Measurements from ENCODE around the gene NRP2. TPM values are rescaled to one million over a fixed set of nuclear protein-coding genes. Genes with fewer than 3 reads are reported as not detected.

NRP2 gene
- total RNA-seq, 1 experiment from 2014 or later, result 1.2 TPM

GRCh38 chr2:205789906-205790305 is 107.6 kb downstream of the NRP2 start:
- RAD21 ChIA-PET (ENCODE audit: low non-redundant PET in 1 of 2, low total read pairs in 2 of 2, uncharacterized antibody in 2 of 2, unreplicated experiment in 2 of 2), result no interaction called here
- Histone ChIP-seq H3K79me2 (ENCODE audit: insufficient read depth, low read length) (no peaks in the 10 kb centered on the region), H3K4me1 (ENCODE audit: control insufficient read depth in 1 of 2, insufficient read depth in 2 of 2, low read length in 2 of 2) (0 out of 4 replicates have a peak, but pooled peaks cover 2 to 6% of the 10 kb centered on the region in 2 experiments), H2AFZ (ENCODE audit: low read depth, low read length, poor library complexity, severe bottlenecking) (no peak overlapping the region), H3K4me3 (replicated peaks in 1 of 2; ENCODE audit: low read depth in 1 of 2, low read length in 2 of 2) (no peak overlapping the region), H3K27ac (ENCODE audit: low read depth, low read length) (no peak overlapping the region), H3K9me3 (ENCODE audit: control insufficient read depth in 1 of 2, insufficient read depth in 1 of 2, low read depth in 1 of 2, low read length in 2 of 2) (no peaks in the 10 kb centered on the region), H3K9ac (ENCODE audit: low read length) (no peak overlapping the region), H4K20me1 (ENCODE audit: insufficient read depth) (no peaks in the 10 kb centered on the region), H3K36me3 (ENCODE audit: control insufficient read depth in 1 of 2, insufficient read depth in 2 of 2, low read length in 2 of 2) (no peaks in the 10 kb centered on the region), H3K27me3 (ENCODE audit: insufficient read depth, low read length) (peaks cover 24% of the 10 kb centered on the region; the same call in 1 of the 2 replicates), H3K9me2 (ENCODE audit: insufficient read depth) (no peaks in the 10 kb centered on the region), H3K4me2 (ENCODE audit: low read length) (no peak overlapping the region)
- ATAC-seq (no peak), DNase-seq (ENCODE audit: low read depth, low spot score) (no peak)
- intact Hi-C loops (cut with micrococcal nuclease), result no loop called here
- TF ChIP-seq EZH2phosphoT487 (IDR thresholded peaks at IDR 0.05; ENCODE audit: borderline replicate concordance) (no peak), POLR2A (IDR thresholded peaks at IDR 0.05; ENCODE audit: borderline replicate concordance, extremely low read depth, insufficient read depth, insufficient read length) (no peak), EGR1 (IDR thresholded peaks at IDR 0.05; ENCODE audit: low read depth) (no peak), ZBTB33 (IDR thresholded peaks at IDR 0.05; ENCODE audit: extremely low read depth, insufficient replicate concordance, low read length) (no peak), YY1 (IDR thresholded peaks at IDR 0.05; ENCODE audit: extremely low read depth, insufficient replicate concordance, low read depth, low read length) (no peak), EZH2 (IDR thresholded peaks at IDR 0.05) (no peak), REST (IDR thresholded peaks at IDR 0.05; ENCODE audit: low read depth) (no peak), ZFX (IDR thresholded peaks at IDR 0.05) (no peak), MAX (IDR thresholded peaks at IDR 0.05) (no peak), JUND (IDR thresholded peaks at IDR 0.05) (no peak), SP1 (IDR thresholded peaks at IDR 0.05; ENCODE audit: low read depth) (no peak), SRF (IDR thresholded peaks at IDR 0.05; ENCODE audit: low read depth) (no peak)
- POLR2A ChIA-PET, result no interaction called here
- no TSS peak for BruUV-seq (replicated peaks)
- CTCF ChIA-PET, result no interaction called here

All from HCT116 (cell line).